Lower leg skin (tissue), 4 donors: ENCODE results near the gene ANGPTL5. TPM values are rescaled to one million over a fixed set of nuclear protein-coding genes. Genes with fewer than 3 reads are reported as not detected.
"Not testable (repeated sequence)": the region's sequence is repeated elsewhere in the genome, so short reads cannot be mapped to it uniquely, and the experiment has no call there.

Experiments used
- DNase-seq, 2 donors: peaks; one replicate each; pipeline ENCODE4 v3.0.0-alpha.2; 2019; ENCODE audit warnings: low spot score in 2 of 2
- H3K4me3 ChIP-seq: fragments of 200-600 bp; sonication (generic); 2 replicates; pipeline ENCODE4 v1.5.1; 2017; ENCODE audit warnings: mild to moderate bottlenecking, low read depth; ENCODE audit not compliant: poor library complexity, severe bottlenecking
- POLR2A ChIP-seq, 2 donors: fragments of 450-650 bp; IDR thresholded peaks; one replicate each; pipeline ENCODE4 v1.6.1; 2016 to 2017; ENCODE audit warnings: antibody characterized with exemption in 2 of 2, mild to moderate bottlenecking in 1 of 2, moderate library complexity in 1 of 2
- WGBS, 2 donors: methylation state at CpG; one replicate each; pipeline ENCODE4 v1.1.5; 2018; 5-methylcytosine and 5-hydroxymethylcytosine counted together
- intact Hi-C: fragments of 100-400 bp; cut with DNase I; formaldehyde crosslinking; loops from one replicate; pipeline ENCODE4 v1.15.0; 2023; ENCODE audit warnings: low total_unique reads
- total RNA-seq, 4 donors: library from RNA; depleted of rRNA; stranded (reverse); fragments of >200 nt; gene quantifications; one replicate each; pipeline ENCODE4 v1.1.0, GENCODE V29; 2016
- TF ChIP-seq, protein P1 (sequence below), 3 donors: fragments of 450-650 bp; IDR thresholded peaks; one replicate each; pipeline ENCODE4 v1.5.1; 2016; ENCODE audit warnings: antibody characterized with exemption in 3 of 3, mild to moderate bottlenecking in 3 of 3, moderate library complexity in 2 of 3

ANGPTL5 gene
- 1 to 10 TPM in 3 of 4 donors, under 1 TPM in 1; 0.84 to 5.8 (median 3.0) TPM for total RNA-seq

DNA sequence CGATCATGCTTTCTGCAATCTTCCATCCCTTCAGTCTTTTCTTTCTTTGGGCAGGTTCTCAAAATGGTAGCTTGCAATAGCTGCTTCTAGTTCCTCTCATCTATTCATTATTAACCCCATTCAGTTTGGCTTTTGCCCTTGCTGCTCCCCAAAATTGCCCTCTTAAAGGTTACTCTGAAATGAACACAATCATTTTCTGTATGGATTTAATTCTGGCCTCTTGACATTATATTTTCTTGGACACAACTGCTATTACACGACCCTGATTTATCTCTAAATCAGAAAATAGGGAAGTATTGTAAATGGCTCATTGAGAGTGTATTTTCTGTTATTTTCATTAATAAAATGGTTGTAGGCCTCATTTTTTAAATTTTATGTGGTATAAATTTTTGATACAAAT is at the start of gene ANGPTL5:
Gene ANGPTL5, minus strand, starts transcription at position 101 of the 400 bp plus-strand sequence. CDS start 8,613 bp downstream, outside the sequence.
- H3K4me3 ChIP-seq, result peak within 1 kb of the TSS; percentile 61
- no peak for TF ChIP-seq POLR2A (IDR thresholded peaks at IDR 0.05)
- TF ChIP-seq, protein P1, sequence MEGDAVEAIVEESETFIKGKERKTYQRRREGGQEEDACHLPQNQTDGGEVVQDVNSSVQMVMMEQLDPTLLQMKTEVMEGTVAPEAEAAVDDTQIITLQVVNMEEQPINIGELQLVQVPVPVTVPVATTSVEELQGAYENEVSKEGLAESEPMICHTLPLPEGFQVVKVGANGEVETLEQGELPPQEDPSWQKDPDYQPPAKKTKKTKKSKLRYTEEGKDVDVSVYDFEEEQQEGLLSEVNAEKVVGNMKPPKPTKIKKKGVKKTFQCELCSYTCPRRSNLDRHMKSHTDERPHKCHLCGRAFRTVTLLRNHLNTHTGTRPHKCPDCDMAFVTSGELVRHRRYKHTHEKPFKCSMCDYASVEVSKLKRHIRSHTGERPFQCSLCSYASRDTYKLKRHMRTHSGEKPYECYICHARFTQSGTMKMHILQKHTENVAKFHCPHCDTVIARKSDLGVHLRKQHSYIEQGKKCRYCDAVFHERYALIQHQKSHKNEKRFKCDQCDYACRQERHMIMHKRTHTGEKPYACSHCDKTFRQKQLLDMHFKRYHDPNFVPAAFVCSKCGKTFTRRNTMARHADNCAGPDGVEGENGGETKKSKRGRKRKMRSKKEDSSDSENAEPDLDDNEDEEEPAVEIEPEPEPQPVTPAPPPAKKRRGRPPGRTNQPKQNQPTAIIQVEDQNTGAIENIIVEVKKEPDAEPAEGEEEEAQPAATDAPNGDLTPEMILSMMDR (IDR thresholded peaks at IDR 0.05), result no peak
- WGBS, 2 donors, result 48 to 54% methylated on average over 2 of the region's 2 CpGs
- DNase-seq, result no peak
- intact Hi-C loops, result no loop called here

DNA sequence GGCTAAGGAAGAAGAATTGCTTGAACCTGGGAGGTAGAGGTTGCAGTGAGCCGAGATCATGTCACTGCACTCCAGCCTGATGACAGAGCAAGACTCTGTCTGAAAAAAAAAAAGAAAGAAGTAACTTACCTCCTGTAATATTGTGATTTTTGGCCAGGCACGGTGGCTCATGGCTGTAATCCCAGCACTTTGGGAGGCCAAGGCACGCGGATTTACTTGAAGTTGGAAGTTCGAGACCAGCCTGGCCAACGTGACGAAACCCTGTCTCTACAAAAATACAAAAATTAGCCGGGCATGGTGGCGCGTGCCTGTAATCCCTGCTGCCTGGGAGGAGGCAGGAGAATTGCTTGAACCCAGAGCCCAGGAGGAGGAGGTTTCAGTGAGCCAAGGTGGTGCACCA is 47.9 kb upstream of the ANGPTL5 start:
- intact Hi-C loops, H3K4me3 ChIP-seq: not testable (repeated sequence)
- 96 to 98% methylated on average over 10 of the region's 10 CpGs for WGBS, 2 donors
- peak in 1 of 2 donors; percentile 65 for DNase-seq

GRCh38 chr11:101960231-101960630 is 43.9 kb upstream of the ANGPTL5 start:
- 62 to 86% methylated on average over 1 of the region's 1 CpG for WGBS, 2 donors
- no peak overlapping the region for H3K4me3 ChIP-seq
- DNase-seq, result no peak
- intact Hi-C loops, result no loop called here
- TF ChIP-seq, protein P1 (IDR thresholded peaks at IDR 0.05), result no peak
- no peak for TF ChIP-seq POLR2A (IDR thresholded peaks at IDR 0.05)

DNA sequence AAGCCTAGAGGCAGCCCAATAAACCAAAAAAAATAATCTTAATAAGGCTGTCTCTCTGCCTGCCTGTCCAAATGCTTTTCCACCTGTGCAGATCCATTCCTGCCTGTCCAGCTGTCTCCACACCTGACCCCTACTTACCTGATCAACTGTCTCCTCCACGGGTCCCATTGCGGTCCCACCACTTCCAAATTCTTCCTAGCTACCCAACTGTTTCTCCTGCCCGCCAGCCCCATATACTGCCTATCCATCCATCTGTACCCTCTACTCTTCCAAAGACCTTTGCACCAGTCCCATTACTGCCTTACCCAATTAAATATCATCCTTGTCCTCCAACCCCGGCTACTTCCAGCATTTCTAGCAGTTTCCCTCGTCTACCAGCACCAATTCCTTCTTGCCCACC is 39.4 kb upstream of the ANGPTL5 start:
- WGBS, 2 donors, result 92 to 93% methylated on average over 5 of the region's 5 CpGs
- intact Hi-C loops, result no loop called here
- H3K4me3 ChIP-seq, result no peak overlapping the region
- no peak for TF ChIP-seq POLR2A (IDR thresholded peaks at IDR 0.05)
- TF ChIP-seq, protein P1 (IDR thresholded peaks at IDR 0.05), result no peak
- DNase-seq, result peak in 1 of 2 donors; percentile 66

GRCh38 chr11:101955278-101955677 is 39.0 kb upstream of the ANGPTL5 start:
- 96 to 98% methylated on average over 3 of the region's 3 CpGs for WGBS, 2 donors
- H3K4me3 ChIP-seq, result no peak overlapping the region
- DNase-seq, result no peak
- intact Hi-C loops, result no loop called here
- TF ChIP-seq, protein P1 (IDR thresholded peaks at IDR 0.05), result no peak
- no peak for TF ChIP-seq POLR2A (IDR thresholded peaks at IDR 0.05)

DNA sequence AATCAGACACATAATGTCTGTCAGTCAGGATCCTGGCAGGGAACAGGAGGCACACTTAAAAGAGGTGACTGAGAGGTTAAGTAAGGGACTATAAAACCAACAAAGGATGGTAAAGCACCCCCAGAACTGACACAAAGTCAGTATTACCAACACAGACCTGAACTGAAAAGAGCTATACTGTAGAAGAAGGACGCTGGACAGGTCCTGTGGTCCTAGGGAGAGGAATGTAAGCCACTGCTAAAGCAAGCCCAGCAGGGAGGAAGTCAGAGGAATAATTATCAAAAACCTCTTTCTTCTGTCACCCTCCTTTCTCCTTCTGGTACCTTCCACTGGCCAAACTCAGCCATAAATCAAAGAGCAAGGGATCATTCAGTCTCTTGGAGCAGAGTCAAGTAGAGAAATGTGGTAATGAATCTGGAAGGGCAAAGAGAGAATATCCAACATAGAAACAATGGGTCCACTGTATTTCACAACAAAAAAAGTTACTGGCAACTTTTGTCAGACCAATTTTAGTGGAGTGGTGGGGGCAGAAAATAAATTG is 33.4 kb upstream of the ANGPTL5 start:
- no peak overlapping the region for H3K4me3 ChIP-seq
- 56 to 58% methylated on average over 1 of the region's 1 CpG for WGBS, 2 donors
- intact Hi-C loops, result no loop called here
- DNase-seq, result no peak
- TF ChIP-seq, protein P1 (IDR thresholded peaks at IDR 0.05), result no peak
- no peak for TF ChIP-seq POLR2A (IDR thresholded peaks at IDR 0.05)
